KBM-7 (cell line): ENCODE data around the gene IGSF8.
A peak's percentile ranks its signal among the peaks of the same experiment; 100 is the strongest.

ENCODE experiments used
- DNase-seq: peaks from one replicate; pipeline ENCODE4 v3.0.0-alpha.2; 2015
- in situ Hi-C: fragments of 300-500 bp; cut with MboI; formaldehyde crosslinking; loops from 2 replicates; pipeline ENCODE4 v1.14.3; 2020; ENCODE audit warnings: low sequenced_read_pairs, low pct_unique_long_range_greater_than_20kb, mixed read lengths

The IGSF8 gene

DNA sequence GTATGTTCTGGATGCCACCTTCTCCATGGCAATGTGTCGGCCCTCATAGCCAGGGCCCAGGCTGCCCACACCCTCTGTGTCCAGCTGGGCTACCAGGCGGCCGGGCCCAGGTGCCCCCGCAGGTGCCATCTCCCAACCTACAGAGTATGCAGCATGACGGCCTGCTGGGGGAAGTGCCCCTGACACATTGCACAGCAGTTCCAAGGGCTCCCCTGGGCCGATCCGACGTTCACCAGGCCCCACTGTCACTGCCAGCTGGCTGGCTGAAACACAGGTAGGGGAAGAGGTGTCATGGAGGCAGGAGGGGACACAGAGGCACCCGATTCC is 5.4 kb downstream of the IGSF8 start:
- in situ Hi-C loops = no loop called here
- no peak for DNase-seq

DNA sequence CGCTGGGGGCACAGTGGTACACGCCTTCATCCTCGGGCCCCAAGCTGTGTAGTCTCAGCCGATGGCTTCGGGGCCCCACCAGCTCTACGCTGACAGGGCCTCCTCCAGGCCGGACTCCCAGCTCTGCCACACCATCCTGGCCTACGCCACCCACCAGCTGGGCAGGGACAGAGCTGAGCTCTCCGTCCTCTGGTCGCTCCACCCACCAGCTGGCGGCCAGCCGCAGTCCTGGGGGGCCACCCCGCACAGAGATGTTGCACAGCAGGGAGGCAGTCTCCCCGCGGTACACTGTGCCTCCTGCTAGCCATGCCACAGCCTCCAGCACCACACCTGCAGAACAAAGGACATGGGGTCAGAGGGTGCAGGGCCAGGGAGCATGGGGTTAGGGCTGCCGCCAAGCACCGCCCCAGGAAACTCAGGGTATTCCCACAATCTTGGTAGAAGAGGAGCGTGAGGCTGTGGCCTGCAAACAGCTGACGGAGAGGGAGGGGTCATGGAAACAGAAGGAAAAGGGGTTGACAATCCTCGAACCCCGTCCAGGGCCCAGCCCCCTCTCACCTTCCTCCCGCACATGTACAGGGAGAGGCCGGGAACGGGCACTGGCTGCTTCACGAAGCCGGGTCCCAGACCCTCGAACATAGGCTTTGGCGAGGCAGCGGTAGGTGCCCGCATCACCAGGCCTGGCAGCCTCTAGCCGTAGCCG is 5.9 kb downstream of the IGSF8 start:
- in situ Hi-C loops = no loop called here
- no peak for DNase-seq

DNA sequence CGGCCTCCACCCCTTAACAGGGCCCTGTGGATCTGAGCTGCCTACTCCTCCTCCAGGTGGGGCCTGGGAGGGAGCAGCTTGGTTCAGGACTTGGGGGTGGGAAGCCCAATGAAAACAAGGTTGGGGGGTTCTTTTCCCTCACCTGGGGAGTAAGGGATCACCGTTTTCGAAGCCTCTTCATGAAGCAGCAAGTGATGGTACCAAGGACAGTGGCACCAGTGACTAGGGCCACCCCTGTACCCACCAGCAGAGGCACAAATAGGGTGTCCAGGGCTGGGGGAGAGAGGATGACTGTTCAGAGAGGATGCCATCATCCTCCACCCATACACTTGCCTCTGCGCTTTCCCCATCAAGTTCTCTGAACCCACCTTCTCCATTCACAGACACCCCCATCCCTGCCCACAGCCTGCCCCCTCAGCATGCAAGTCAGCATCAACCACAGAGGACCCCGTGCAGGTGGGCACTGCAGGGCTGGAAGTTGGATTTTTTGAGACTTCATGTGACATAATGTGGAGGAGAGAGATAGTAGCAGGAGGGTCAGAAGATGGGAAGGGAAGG is 6.7 kb downstream of the IGSF8 start:
- in situ Hi-C loops = no loop called here
- DNase-seq = no peak

DNA sequence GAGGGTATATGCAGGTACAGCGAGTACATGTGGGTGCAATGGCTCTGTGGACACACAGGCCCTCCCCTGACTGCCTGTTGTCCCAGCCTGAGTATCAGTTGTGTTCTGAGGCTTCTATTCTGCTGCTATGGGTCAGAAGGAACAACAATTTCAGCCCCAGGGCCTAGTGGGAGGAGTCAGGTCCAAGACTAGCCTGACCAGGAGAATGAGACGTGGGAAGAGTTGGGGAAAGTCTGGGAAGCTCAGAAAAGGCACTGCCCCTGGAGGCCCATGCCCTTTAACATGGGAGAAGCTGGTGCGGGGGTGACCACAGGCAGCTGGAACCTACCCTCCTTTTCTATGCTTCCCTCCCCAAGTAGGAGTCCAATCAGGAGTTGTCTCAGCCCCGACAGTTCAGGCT is 7.7 kb downstream of the IGSF8 start:
- DNase-seq = no peak
- in situ Hi-C loops = no loop called here

DNA sequence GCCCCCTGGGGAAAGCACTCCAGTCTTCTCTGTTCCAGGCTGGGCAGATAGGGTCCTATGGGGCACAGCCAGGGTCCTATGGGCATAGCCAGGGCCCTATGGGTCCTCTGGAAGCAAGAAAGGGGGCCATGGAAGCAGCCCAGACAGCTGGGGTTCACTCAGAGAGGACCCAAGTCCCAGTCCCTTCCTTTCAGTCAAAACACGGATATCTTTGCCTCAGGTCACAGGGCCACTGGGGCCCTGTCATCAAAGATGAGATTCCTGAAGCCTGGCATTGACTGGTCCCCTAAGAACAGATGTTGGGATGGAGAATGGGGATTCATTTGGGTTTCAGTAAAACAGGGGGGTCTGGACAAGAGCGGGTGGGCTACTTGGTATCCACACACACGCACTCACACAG is 8.5 kb downstream of the IGSF8 start:
- in situ Hi-C loops = no loop called here

DNA sequence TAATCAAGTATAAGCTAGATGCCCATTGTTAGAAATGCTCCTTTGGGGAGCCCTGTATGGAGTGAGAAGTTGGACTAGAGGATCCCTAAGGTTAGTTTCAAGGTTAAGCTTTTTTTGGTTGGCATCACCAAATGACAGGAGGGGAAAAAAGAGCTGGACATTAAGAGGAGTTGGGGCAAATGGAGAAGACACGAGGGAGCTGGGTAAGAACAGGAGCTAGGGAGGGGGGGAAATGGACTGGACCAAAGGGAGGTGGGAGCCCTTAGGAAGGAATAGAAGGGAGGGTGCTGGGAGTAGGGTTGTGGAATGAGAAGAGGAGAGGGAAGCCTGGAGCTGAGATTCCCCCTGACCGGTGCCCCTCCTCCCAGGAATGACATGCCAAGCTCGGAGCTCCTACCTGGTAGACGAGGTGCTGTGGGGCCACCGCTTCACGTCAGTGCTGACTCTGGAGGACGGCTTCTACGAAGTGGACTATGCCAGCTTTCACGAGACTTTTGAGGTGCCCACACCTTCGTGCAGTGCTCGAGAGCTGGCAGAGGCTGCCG is 11.2 kb downstream of the IGSF8 start:
- in situ Hi-C loops = no loop called here
- DNase-seq = no peak

More for the DNA sequence above, 8.5 kb downstream of the IGSF8 start:
- DNase-seq = no peak

DNA sequence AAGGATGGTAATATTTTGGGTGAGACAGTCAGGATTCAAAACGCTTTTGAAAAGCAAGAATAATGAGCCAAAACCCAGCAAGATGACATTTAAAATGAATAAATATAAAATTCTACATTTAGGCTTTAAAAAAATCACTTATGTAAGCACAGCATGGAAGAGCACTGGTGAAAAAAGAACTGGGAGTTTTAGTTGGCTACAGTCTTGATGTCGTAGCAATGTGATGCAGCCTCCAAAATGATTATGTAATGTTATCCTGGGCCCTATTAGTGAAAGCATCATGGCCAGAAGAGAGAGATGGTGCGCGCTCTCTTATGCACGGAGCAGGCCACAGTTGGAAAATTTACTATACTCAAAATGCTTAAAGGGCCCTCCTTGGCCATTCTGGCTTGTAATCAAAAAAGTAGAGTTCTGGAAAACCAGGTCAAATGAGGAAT is 11.9 kb downstream of the IGSF8 start:
- in situ Hi-C loops = no loop called here
- DNase-seq = no peak

DNA sequence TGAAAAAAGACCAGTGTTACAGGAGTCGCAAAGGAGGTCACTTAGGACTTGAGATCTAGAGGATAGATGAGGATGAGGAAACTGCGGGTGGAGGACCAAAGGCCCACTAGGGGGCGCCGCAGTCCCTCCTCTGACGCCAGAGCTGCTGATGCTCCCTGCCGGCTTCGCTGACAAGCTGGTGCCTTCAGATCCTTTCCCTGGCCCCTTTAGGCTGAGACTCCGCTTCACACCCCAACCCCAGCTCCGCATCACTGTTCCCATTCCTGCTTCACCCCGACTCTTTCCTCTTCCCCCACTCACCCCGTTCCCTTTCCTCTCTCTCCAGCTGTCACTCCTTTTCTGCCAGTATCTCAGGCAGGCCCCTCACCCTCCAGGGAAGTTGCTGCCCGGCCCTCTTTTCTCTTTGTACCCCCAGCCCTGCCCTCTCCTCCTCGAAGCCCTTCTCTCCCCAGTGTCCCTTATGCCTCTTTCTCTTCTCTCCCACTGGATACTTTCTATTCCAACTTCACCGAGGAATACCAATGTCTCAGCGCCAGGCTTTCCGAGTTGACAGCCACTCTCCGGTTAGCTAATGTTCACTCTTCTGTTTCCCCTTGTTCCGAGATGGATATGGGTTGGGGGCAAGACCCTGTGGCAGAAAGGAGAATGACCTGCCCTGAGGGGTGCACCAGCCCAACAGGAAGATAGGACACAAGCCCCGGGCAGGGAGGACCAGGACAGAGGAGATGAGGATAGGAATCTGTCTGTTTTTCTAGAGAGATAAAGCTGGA is 12.5 kb downstream of the IGSF8 start:
- in situ Hi-C loops = no loop called here
- peak; percentile 90 for DNase-seq

DNA sequence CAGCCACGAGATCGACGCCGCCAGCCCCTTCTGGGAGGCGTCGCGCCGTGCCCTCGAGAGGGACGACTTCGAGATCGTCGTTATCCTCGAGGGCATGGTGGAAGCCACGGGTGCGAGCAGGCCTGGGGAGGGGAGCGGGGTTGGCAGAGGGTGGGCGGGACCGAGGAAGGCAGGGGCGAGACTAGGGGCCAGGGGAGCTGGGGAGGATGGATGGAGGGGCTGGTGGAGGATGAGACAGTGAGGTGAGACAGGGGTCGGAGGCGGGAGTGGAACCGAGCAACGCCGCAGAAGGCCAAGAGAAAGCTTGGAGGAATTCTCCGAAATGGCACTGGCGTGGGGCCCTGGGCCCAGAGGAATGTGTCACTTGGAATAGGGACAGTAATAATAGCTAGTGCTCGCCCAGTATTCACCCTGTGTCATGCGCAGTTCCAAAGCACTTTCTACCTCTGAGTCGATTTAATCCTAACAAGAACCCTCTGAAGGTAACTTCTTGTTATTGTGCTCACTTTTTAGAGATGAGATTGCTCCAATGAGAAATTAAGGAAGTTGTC is 13.6 kb downstream of the IGSF8 start:
- in situ Hi-C loops = no loop called here
- no peak for DNase-seq

DNA sequence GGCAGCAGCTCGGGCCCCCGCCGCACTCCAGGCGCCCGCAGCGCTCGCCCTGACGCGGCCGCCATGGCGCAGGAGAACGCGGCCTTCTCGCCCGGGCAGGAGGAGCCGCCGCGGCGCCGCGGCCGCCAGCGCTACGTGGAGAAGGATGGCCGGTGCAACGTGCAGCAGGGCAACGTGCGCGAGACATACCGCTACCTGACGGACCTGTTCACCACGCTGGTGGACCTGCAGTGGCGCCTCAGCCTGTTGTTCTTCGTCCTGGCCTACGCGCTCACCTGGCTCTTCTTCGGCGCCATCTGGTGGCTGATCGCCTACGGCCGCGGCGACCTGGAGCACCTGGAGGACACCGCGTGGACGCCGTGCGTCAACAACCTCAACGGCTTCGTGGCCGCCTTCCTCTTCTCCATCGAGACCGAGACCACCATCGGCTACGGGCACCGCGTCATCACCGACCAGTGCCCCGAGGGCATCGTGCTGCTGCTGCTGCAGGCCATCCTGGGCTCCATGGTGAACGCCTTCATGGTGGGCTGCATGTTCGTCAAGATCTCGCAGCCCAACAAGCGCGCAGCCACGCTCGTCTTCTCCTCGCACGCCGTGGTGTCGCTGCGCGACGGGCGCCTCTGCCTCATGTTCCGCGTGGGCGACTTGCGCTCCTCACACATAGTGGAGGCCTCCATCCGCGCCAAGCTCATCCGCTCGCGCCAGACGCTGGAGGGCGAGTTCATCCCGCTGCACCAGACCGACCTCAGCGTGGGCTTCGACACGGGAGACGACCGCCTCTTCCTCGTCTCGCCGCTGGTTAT is 14.2 kb downstream of the IGSF8 start:
- no peak for DNase-seq
- in situ Hi-C loops = no loop called here

DNA sequence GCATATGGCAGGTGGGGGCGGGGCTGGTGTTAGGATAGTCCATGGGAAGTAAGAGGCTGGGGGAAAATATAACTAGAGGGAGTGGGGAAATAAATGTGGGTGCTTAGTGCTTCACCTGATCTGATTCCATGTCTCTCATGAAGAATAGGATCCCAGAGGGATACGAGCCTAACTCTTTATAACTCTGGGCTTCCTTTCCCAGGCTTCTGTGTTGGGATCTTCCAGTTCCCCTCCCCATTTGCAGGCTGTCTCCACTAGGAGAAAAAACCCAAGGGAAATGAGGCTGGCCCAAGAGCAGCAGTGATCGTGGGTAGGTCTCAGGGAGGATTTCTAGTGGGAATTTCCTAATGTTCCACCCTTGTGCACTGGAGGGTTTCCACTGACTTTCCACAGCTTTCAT is 15.5 kb downstream of the IGSF8 start:
- no peak for DNase-seq
- in situ Hi-C loops = no loop called here

DNA sequence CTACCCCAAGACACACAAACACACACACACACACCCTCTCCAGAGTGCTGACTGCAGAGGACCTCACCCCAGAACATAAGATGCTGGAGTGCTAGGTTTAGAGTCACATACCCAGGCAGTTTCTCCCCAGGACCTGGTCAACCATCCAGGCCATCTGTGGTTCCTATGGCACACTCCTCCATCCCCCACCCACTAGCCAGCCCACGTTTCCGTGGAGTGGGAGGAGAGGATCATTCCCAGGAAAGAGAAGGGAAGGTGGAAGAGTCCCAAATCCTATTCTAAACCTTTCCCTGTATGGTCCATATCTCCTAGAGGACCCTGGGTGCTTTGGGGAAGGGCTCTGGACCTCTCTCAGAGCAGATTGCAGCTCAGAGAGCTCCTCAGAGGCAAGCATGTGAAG is 15.9 kb downstream of the IGSF8 start:
- no peak for DNase-seq
- in situ Hi-C loops = no loop called here

DNA sequence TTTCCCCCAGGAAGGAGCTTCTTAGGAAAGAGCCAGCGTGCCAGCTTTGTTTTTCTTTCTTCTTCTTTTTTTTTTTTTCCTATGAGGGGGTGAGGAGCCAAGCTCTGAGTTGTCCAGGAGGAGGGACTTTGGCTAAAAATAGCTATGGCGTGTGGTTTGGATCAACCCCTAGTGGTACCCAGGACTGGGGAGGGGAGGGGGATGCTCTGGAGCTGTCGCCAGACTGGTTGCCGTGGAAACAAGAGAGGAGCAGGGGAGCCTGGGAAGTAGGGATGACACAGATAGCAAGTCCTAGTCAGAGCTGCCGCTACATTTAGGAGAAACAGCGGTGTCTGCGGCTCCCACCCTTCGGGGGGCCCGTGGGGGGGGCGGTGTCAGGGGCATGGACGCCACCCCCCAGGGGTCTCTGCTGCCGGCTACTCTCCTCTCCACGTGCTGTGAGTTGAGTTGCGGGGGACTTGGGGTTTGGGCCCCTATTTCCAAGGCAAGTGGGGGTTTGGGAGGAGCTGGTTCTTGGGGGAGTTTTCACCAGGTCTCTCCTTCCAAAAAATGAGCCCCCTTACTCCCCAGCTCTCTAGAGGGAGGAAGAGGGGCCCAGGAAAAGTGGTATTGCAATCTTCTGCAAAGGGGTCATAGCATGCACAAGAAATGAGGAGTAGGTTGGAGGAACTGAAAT is 17.0 kb downstream of the IGSF8 start, which contains the start of gene KCNJ9:
KCNJ9 (plus strand) TSS at position 278 of the 676 bp plus-strand sequence. CDS start 2,493 bp downstream, outside the sequence.
- in situ Hi-C loops = no loop called here
- DNase-seq = no peak

DNA sequence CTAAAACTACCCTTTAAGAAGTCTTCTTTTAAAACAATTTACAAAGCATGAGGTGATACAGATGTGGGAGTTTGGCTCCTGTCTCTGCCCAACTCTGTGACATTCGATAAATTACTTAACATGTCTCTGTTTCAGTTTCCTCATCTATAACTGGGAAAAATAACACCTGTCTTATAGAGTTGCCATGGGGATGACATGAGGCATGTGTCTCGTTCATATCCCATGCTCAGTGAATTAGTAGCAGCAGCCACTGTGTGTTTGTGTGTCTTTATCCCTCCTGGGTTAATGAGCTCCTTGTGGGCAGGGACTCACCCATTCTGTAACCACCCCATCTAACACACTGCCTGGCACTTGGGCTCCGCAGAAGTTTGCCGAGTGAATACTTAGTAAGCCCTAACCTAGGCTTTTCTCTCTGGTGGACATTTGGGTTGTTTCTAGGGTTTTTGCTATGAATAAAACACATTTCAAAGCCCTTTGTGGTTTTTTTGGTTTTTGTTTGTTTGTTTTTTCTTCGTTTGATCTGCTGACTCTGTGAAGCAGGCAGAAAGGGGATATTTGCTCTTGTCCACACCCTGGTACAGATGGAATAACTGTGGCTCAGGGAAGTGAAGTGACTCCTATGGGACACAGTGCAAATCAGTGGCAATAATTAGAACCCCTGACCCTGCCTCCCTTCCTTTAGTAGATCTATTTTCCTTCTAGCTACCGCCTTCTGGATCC is 17.9 kb downstream of the IGSF8 start:
- in situ Hi-C loops = no loop called here
- no peak for DNase-seq

DNA sequence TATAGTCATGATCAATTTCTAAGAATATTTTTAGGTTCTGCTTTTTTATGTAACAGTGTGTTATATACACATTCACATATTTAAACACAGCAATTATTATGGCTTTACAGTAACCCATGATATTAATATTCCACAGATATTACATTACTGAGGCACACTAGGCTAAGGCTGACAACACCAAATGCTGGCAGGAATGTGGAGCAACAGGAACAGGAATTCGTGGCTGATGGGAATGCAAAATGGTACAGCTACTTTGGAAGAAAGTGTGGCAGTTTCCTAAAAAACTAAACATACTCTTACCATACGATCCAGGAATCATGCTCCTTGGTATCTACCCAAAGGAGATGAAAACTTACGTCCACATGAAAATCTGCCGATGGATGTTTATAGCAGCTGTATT is 19.0 kb downstream of the IGSF8 start:
- in situ Hi-C loops = no loop called here
- DNase-seq = no peak

DNA sequence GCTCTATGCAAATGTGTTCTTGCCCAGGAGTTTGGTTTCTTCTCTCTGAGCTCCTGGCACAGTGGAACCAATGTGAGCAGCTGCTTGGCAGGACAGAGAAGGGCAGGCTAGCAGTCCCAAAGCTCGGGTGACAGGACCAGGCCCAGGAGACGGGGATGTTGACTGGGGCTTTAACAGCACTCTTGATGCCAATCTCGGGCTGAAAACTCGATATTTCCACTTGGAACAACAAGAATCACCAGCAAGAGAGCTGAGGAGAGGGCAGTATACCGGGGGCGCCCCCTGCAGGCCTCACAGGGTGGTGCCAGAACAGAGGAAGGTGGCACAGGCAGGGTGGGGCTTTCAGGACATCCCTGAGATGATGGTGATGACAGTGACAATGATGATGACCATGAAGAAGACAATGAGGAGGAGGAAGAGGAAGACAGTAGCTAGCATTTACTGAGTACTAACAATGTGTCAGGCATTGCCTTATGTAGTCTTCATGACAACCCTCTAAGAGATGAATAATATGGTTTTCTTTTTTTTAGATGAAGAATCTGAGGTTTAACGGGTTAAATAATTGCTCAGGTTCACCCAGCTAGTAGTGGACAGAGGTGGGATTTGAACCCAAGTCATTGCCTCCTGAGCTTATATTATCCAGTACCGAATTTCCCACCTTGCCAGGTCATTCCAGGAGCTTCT is 19.8 kb downstream of the IGSF8 start:
- peak; percentile 82 for DNase-seq
- in situ Hi-C loops = no loop called here

DNA sequence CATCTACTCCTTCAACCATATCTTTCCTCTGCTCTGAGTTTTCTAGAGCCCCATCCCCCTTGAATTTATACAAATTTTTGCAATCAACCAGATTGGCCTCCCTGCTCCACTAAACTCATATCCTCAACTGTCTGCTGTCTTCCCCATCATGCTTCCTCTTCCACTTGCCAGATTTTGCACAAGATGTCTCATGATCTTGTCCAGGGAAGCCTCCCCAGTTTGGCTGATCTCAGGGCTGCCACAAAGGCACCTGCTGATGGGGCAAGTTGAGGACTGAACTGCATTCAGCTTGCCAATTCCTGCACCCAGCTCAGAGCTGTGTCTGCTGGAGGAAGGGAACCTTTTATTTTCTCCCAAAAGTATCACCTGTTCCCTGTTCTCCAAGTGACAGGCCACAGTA is 20.9 kb downstream of the IGSF8 start:
- in situ Hi-C loops = no loop called here
- DNase-seq = no peak

DNA sequence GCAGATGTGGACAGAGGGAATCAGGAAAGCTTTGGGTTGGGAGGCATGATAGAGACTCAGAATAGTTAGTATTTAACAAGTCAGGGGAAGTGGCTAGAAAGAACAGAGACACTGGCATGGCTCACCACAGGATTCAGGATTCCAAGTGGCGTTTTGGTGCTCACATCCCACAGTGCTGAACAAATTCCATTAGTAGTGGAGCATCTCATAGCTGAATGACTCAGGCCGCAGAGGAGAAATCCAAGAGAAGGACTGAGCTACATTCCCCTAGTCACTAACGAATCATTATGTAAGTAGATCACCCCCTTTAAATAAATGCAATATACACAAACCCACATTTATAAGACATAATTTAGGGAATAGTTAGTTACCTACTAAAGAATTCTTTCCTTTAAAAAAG is 22.1 kb downstream of the IGSF8 start:
- in situ Hi-C loops = no loop called here

More for the DNA sequence above, 22.1 kb downstream of the IGSF8 start:
- no peak for DNase-seq
